GM12892 (cell line): Measurements from ENCODE around the gene HADH.
A peak's percentile ranks its signal among the peaks of the same experiment; 100 is the strongest.
"Not testable (repeated sequence)": the region's sequence is repeated elsewhere in the genome, so short reads cannot be mapped to it uniquely, and the experiment has no call there.

Experiments used
- DNase-seq: peaks from one replicate; pipeline ENCODE4 v3.0.0; 2011; ENCODE audit not compliant: insufficient read length
- FAIRE-seq: peaks from 2 replicates; lab custom pipeline; 2011; peaks lifted over from hg19 to GRCh38; lab: Jason Lieb, UNC
- POLR2A ChIP-seq: IDR thresholded peaks from 2 replicates; pipeline ENCODE4 v1.6.1; 2011; ENCODE audit warnings: low read depth, low read length, control low read depth
- POLR2AphosphoS5 ChIP-seq: IDR thresholded peaks from 2 replicates; pipeline ENCODE4 v1.6.1; 2011; ENCODE audit warnings: low read depth, low read length, control low read depth
- TAF1 ChIP-seq: IDR thresholded peaks from 2 replicates; pipeline ENCODE4 v1.6.1; 2011; ENCODE audit warnings: low read depth, mild to moderate bottlenecking, control low read depth, low read length, borderline replicate concordance

Gene HADH

DNA sequence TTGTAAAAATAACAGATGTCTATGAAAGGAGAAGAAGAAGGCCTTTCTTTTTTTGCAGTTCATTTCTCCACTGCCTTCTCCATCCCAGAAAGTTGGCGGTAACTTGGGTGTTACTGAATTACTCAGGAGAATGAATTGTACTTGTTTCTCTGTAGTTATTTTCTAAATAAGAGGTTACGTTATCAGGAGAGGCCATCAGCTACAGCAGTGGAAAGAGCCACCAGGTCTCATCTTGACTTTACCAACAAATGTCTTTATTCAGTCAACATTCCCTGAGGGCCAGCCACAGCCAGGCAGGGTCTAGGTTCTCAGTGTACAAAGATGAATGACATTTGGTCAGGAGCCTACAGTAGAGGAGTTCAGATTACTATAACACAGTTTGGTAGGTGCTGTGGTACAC lies 8.1 kb downstream of the HADH start:
- no peak for TF ChIP-seq TAF1
- TF ChIP-seq POLR2AphosphoS5: no peak
- no peak for TF ChIP-seq POLR2A
- FAIRE-seq (no peak), DNase-seq (no peak)

- FAIRE-seq: no peak
- no peak for TF ChIP-seq POLR2A
- TF ChIP-seq TAF1: no peak
- TF ChIP-seq POLR2AphosphoS5: no peak
These were observed 10.3 kb downstream of the HADH start for GRCh38 chr4:107999932-108000539.

DNA sequence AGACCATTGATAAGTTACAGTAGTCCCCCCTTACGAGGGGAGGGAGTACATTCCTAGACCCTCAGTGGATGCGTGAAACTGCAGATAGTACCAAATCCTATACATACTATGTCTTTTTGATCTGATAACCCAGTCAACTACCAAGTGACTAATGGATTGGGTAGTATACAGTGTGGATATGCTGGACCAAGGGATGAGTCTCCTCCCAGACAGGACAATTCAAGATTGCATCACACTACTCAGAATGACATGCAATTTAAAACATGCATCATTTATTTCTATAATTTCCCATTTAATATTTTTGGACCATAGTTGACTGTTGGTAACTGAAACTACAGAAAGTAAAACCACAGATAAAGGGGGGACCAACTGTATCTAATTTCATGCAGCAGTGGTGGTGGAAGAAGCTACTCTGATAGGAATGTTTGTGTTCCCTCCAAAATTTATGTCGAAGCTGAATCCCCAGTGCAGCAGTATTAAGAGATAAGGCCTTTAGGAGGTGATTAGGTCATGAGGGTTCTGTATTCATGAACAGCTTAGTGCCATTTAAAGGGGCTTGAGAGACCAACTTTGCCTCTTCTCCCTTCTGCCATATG lies 11.9 kb downstream of the HADH start:
- FAIRE-seq: no peak
- TF ChIP-seq POLR2A (no peak), TAF1 (no peak), POLR2AphosphoS5 (no peak)

More at GRCh38 chr4:107999932-108000539, 10.3 kb downstream of the HADH start:
- no peak for DNase-seq

DNA sequence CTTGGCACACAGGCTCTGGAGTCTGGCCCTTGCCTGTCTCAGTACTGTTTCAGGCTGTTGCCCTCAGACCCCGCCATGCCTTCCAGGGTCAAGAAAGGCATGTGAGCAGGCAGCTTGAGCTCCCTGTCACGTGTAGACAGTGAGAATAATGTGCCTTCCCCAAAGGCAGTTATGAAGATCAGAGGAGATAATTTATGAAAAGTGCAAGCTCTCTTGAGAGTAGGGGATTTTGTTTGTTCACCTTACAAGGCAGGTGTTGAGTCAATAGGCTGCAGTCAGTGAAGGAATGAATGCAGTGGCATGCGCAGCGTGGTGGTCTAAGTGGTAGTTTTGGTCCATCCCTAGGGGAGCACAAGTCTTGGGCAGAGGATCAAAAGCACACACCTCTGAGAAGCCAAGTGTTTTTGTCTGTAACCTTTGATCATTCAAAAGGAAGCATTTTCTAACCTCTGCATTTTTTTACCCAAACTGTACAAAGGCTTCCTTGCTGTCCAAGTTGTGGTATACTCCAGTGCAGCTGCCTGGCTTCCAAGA lies 14.4 kb downstream of the HADH start:
- FAIRE-seq: no peak
- DNase-seq: no peak
- TF ChIP-seq POLR2A (no peak), POLR2AphosphoS5 (no peak), TAF1 (no peak)

More for the DNA sequence above, 11.9 kb downstream of the HADH start:
- no peak for DNase-seq

- no peak for TF ChIP-seq POLR2AphosphoS5
- no peak for TF ChIP-seq POLR2A
- TF ChIP-seq TAF1: no peak
- no peak for DNase-seq
- no peak for FAIRE-seq
These were observed 15.0 kb downstream of the HADH start for GRCh38 chr4:108004646-108005045.

DNA sequence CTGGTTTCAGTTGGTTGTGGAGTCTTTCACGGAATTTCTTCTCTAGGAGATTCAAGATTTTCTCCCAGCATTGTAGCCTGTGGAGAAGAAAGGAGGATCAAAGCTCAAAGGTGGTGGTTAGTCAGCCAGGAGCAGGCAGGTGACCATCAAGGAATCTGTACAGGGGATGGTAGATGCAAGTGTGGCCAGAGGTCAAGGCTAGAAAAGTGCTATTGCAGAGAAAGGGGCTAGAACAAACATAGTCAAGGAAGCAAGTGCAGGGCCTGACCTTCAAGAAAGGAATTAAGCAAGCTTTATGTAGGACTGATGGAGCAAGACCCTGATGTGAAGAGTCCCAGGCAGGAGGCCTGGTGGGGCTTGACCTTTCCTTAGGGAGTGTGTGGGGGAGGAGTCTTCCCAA lies 16.1 kb downstream of the HADH start:
- DNase-seq (no peak), FAIRE-seq (no peak)
- TF ChIP-seq POLR2AphosphoS5 (no peak), TAF1 (no peak), POLR2A (no peak)

GRCh38 chr4:108006361-108006760 lies 16.7 kb downstream of the HADH start:
- FAIRE-seq: peak; percentile 5
- DNase-seq: no peak
- no peak for TF ChIP-seq POLR2A
- no peak for TF ChIP-seq POLR2AphosphoS5
- TF ChIP-seq TAF1: no peak

GRCh38 chr4:108007984-108008383 lies 18.3 kb downstream of the HADH start:
- DNase-seq: no peak
- TF ChIP-seq POLR2A: no peak
- no peak for TF ChIP-seq POLR2AphosphoS5
- TF ChIP-seq TAF1: no peak
- FAIRE-seq: no peak

DNA sequence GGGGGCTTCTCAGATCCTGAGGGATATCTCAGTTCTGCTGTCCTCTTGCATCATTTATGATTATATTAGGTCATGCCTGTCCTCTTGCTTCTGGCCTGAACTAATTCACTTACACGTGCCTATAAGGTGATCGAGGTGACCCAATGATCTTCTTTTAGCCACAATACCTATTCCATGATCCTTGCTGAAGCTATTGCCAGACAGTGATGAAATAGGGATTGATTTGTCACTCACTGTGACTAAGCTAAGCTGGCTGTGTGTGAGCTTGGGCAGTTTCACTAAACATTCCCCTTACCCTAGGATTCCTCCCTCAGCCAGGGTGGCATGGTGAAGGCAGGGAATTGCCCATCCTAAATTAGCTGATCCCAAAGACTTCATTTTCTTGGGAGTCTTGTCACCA lies 19.0 kb downstream of the HADH start:
- TF ChIP-seq POLR2A (no peak), POLR2AphosphoS5 (no peak), TAF1 (no peak)
- DNase-seq: no peak

GRCh38 chr4:108010167-108010566 lies 20.5 kb downstream of the HADH start:
- no peak for FAIRE-seq
- DNase-seq: no peak

More for the DNA sequence above, 19.0 kb downstream of the HADH start:
- FAIRE-seq: no peak

DNA sequence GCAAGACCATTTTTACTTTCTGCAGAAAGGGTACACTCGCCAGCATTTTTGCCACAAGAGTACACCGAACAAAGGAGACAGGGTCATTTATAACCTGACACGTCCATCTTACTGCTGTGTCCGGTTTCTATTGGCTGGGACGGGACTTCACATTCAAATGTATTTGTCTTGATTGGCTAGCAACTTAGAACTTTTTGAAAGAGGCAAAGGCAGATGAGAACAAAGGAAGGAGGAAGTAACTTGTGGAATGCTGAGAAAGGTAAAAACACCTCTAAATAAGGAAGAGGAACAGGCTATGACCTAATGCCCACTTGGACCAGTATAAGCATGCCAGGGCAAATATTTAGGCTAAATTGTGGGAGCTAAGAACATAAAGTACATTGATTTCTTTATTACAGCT lies 22.7 kb downstream of the HADH start:
- FAIRE-seq: not testable (repeated sequence)

More at GRCh38 chr4:108010167-108010566, 20.5 kb downstream of the HADH start:
- TF ChIP-seq POLR2A (no peak), POLR2AphosphoS5 (no peak), TAF1 (no peak)

GRCh38 chr4:108013327-108013726 lies 23.6 kb downstream of the HADH start:
- TF ChIP-seq POLR2AphosphoS5 (no peak), TAF1 (no peak), POLR2A (no peak)
- FAIRE-seq: no peak
- no peak for DNase-seq

More for the DNA sequence above, 22.7 kb downstream of the HADH start:
- DNase-seq: not testable (repeated sequence)
